Measurements from ENCODE around the gene MOB3A.

MOB3A gene

DNA sequence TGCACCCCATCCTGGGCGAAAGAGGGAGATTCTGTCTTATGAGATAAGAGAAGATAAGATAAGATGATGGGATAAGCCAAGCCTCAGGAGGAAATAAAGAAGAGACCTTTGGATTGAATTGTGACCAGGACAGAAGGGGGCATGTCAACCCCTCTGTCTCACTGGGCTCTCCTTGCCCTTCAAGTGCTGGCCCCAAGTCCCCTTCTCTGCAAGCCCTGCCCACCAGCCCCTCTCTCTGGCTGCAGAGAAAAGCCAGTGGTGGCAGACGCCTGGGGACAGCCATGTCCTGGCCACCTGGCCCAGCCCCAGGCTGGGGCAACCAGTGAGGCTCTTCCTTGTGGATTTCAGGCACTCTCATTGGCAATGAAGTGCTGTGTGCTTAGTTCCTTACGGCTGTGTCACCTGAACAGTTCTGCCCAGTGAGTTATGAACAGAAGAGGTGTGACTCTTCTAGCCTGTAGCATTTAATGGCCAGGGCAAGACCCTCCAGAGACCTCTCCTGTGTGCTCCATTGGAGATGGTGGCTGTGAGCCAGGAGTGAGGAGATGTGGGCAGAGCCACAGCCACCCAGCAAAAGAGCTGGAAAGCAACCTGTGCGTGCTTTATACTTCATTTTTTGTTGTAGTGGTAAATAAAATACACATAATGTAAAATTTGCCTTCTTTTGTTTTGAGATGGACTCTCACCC lies 74.5 kb downstream of the MOB3A start:
- DNase-seq: no peak

All from activated CD4-positive, alpha-beta T cell treated with anti-CD3 and anti-CD28 coated beads for 1 hour (primary cell).